ENCODE data around the gene TM7SF3.

The TM7SF3 gene

DNA sequence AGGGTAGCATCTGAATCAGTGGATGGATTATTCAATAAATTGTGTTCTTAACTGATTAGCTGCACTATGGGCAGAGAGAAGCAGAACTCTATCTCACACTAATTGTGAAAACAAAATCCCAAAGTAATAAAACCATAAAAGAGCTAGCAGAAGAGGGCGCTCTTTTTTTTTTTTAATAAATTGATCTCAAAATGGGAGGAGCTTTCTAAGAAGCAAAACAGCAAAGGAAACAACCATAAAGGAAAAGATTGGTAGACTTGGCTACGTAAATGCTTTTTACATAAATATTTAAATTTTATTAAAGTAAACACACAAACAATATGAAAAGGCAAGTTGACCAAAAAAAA, 1.5 kb upstream of the TM7SF3 start:
- TF ChIP-seq POU6F1 (CRISPR knock-in tag; IDR thresholded peaks at IDR 0.05; ENCODE audit: borderline replicate concordance, low read depth): no peak
- TF ChIP-seq CSRNP3 (CRISPR knock-in tag; IDR thresholded peaks at IDR 0.05): no peak
- no peak for TF ChIP-seq TCF4 (CRISPR knock-in tag; IDR thresholded peaks at IDR 0.05; ENCODE audit: borderline replicate concordance)
- no peak for TF ChIP-seq ZFP3 (CRISPR knock-in tag; IDR thresholded peaks at IDR 0.05)
- TF ChIP-seq PPARA (CRISPR knock-in tag; IDR thresholded peaks at IDR 0.05; ENCODE audit: borderline replicate concordance): no peak
- no peak for TF ChIP-seq TOX (CRISPR knock-in tag; IDR thresholded peaks at IDR 0.05; ENCODE audit: borderline replicate concordance)
- TF ChIP-seq ZNF70 (CRISPR knock-in tag; IDR thresholded peaks at IDR 0.05): no peak
- TF ChIP-seq ESRRG (CRISPR knock-in tag; IDR thresholded peaks at IDR 0.05): no peak
- no peak for TF ChIP-seq BACH2 (CRISPR knock-in tag; IDR thresholded peaks at IDR 0.05; ENCODE audit: borderline replicate concordance)
- no peak for TF ChIP-seq SNAI2 (CRISPR knock-in tag; IDR thresholded peaks at IDR 0.05)
- TF ChIP-seq, protein P1, sequence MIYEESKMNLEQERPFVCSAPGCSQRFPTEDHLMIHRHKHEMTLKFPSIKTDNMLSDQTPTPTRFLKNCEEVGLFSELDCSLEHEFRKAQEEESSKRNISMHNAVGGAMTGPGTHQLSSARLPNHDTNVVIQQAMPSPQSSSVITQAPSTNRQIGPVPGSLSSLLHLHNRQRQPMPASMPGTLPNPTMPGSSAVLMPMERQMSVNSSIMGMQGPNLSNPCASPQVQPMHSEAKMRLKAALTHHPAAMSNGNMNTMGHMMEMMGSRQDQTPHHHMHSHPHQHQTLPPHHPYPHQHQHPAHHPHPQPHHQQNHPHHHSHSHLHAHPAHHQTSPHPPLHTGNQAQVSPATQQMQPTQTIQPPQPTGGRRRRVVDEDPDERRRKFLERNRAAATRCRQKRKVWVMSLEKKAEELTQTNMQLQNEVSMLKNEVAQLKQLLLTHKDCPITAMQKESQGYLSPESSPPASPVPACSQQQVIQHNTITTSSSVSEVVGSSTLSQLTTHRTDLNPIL (CRISPR knock-in tag; IDR thresholded peaks at IDR 0.05; ENCODE audit: low read depth): no peak
- no peak for TF ChIP-seq ARNTL (CRISPR knock-in tag; IDR thresholded peaks at IDR 0.05; ENCODE audit: borderline replicate concordance, low read depth)
- ATAC-seq: peak; percentile 18; the same call in 1 of the 3 replicates

DNA sequence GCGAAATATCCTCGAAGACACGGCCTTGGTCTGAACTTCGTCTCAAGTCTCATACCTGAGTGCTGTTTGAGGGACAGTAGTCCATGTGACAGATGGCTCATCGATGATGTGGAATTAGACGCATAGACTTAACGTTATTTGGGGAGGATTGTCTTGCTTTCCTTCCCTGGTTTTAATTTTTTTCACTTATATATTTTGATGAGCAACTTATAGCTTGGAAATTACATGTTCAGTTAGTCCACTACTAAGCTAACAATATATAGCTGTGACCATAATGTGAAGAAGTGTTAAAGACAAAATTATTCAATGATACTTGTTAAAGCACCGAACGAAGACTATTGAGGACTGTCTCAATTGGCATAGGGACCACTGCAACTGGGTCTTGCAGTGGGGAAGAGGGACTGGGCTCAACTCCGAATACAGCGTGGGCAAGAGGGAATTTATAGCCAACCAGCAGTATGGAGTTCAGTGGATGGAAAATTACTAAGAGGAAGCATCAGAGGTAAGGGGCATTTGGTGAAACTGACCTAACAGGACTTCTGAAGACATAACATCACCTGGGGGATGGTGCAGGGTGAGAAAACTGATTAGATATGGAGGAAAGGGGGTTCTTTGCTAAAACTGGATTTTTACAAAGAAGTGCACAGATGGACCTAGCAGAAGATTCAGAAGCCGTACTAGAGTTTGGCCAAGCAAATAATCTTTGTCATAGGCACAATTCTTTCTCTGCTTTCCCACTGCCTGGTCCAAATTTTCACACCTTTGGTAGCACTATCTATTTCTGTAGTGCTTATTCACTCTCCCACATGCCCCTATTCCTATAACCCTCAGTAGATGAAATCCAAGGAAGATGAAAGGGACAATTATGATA, 910 bp upstream of the TM7SF3 start:
- ATAC-seq: no peak
- no peak for TF ChIP-seq ESRRG (CRISPR knock-in tag; IDR thresholded peaks at IDR 0.05)
- TF ChIP-seq ZNF8 (CRISPR knock-in tag; IDR thresholded peaks at IDR 0.05): no peak
- no peak for TF ChIP-seq ZC3H10 (CRISPR knock-in tag; IDR thresholded peaks at IDR 0.05)
- no peak for TF ChIP-seq SNAI2 (CRISPR knock-in tag; IDR thresholded peaks at IDR 0.05)
- TF ChIP-seq, protein P1 (CRISPR knock-in tag; IDR thresholded peaks at IDR 0.05; ENCODE audit: low read depth): no peak

- TF ChIP-seq ZNF8 (CRISPR knock-in tag; IDR thresholded peaks at IDR 0.05) (no peak), PPARA (CRISPR knock-in tag; IDR thresholded peaks at IDR 0.05; ENCODE audit: borderline replicate concordance) (no peak), ARNTL (CRISPR knock-in tag; IDR thresholded peaks at IDR 0.05; ENCODE audit: borderline replicate concordance, low read depth) (no peak), CSRNP3 (CRISPR knock-in tag; IDR thresholded peaks at IDR 0.05) (no peak), RARB (CRISPR knock-in tag; IDR thresholded peaks at IDR 0.05) (no peak), BACH2 (CRISPR knock-in tag; IDR thresholded peaks at IDR 0.05; ENCODE audit: borderline replicate concordance) (no peak), TCF4 (CRISPR knock-in tag; IDR thresholded peaks at IDR 0.05; ENCODE audit: borderline replicate concordance) (no peak), POU6F1 (CRISPR knock-in tag; IDR thresholded peaks at IDR 0.05; ENCODE audit: borderline replicate concordance, low read depth) (no peak), ZC3H10 (CRISPR knock-in tag; IDR thresholded peaks at IDR 0.05) (no peak), ISL1 (CRISPR knock-in tag; IDR thresholded peaks at IDR 0.05) (no peak), ESRRG (CRISPR knock-in tag; IDR thresholded peaks at IDR 0.05) (no peak)
- TF ChIP-seq, protein P1 (CRISPR knock-in tag; IDR thresholded peaks at IDR 0.05; ENCODE audit: low read depth): no peak
- peak; percentile 80 for ATAC-seq
Measured at GRCh38 chr12:27013611-27014084, 536 bp downstream of the TM7SF3 start.
